ENCODE data around the gene SLC35F3. TPM values are rescaled to one million over a fixed set of nuclear protein-coding genes. Genes with fewer than 3 reads are reported as not detected.

SLC35F3 gene
- total RNA-seq, 1 donor from 2014 or later: 0.57 TPM

DNA sequence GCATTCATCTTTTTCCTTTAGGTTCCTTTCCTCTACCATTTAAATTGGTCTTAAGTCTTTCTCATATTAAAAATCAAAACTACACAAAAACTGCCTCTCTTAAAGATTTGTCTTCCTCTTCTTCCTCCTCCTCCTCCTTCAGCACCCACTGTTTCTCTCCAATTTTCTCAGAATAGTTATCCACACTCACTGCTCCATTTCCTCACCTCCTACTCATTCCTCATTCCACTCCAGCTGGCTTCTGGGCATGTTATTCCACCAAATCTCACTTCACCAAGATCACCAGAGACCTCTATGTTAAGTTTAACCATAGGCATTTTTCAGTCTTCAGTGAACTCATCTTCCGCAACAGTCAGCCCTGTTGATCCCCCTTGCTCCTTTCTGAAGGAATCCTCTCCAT, 173.7 kb downstream of the SLC35F3 start:
- no peaks in the 10 kb centered on the region for H3K36me3 ChIP-seq (ENCODE audit: insufficient read depth, low read length)
- H2AFZ ChIP-seq (ENCODE audit: low read depth, low read length): no peak overlapping the region
- no peak overlapping the region for H3K27ac ChIP-seq (ENCODE audit: low read depth, low read length)
- H3K4me2 ChIP-seq (ENCODE audit: low read length): no peak overlapping the region
- no peaks in the 10 kb centered on the region for H3K4me1 ChIP-seq (ENCODE audit: insufficient read depth, low read length)
- Mint-ChIP-seq H3K4me3 (ENCODE audit: unreplicated experiment) (no peak overlapping the region), H3K27ac (ENCODE audit: unreplicated experiment) (no peak overlapping the region), H3K36me3 (ENCODE audit: low read depth, unreplicated experiment) (no peaks in the 10 kb centered on the region), H3K4me1 (ENCODE audit: low read depth, unreplicated experiment) (no peaks in the 10 kb centered on the region), H3K9me3 (ENCODE audit: unreplicated experiment) (no peaks in the 10 kb centered on the region), H3K27me3 (ENCODE audit: low read depth, unreplicated experiment) (no peaks in the 10 kb centered on the region)
- no peak overlapping the region for H3K4me3 ChIP-seq (ENCODE audit: insufficient read depth, low read depth, low read length)
- H3K27me3 ChIP-seq (ENCODE audit: insufficient read depth, low read length): no peaks in the 10 kb centered on the region
- DNase-seq (ENCODE audit: low read depth) (no peak), FAIRE-seq (no peak)
- TF ChIP-seq, protein P1, sequence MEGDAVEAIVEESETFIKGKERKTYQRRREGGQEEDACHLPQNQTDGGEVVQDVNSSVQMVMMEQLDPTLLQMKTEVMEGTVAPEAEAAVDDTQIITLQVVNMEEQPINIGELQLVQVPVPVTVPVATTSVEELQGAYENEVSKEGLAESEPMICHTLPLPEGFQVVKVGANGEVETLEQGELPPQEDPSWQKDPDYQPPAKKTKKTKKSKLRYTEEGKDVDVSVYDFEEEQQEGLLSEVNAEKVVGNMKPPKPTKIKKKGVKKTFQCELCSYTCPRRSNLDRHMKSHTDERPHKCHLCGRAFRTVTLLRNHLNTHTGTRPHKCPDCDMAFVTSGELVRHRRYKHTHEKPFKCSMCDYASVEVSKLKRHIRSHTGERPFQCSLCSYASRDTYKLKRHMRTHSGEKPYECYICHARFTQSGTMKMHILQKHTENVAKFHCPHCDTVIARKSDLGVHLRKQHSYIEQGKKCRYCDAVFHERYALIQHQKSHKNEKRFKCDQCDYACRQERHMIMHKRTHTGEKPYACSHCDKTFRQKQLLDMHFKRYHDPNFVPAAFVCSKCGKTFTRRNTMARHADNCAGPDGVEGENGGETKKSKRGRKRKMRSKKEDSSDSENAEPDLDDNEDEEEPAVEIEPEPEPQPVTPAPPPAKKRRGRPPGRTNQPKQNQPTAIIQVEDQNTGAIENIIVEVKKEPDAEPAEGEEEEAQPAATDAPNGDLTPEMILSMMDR (IDR thresholded peaks at IDR 0.05; ENCODE audit: insufficient read depth, low read depth, low read length): no peak
- no peak for TF ChIP-seq EZH2 (IDR thresholded peaks at IDR 0.05; ENCODE audit: insufficient read depth, low read length)
- no peaks in the 10 kb centered on the region for H4K20me1 ChIP-seq (ENCODE audit: insufficient read depth, low read length)
- no peak overlapping the region for H3K9ac ChIP-seq (ENCODE audit: low read length)
- no peaks in the 10 kb centered on the region for H3K9me3 ChIP-seq (ENCODE audit: insufficient read depth, low read depth, low read length)
- no peaks in the 10 kb centered on the region for H3K79me2 ChIP-seq (ENCODE audit: insufficient read depth, low read length)

DNA sequence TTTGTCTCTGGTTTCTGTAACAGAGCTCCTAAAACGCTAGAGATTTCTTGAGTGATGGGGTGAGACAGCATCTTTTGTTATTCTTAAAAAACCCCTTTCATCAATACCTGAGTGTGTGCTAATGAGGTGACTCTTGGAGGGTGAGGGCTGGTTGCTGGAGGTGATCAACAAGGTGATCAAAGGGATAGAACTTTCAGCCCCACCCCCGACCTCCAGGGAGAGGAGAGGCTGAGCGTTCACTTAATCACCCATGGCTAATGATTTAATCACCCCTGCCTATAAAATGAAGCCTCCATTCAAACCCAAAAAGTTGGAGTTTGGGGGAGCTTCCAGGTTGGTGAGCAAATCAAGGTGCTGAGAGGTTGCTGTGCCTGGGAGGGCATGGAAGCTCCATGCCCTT, 175.4 kb downstream of the SLC35F3 start:
- no peaks in the 10 kb centered on the region for H3K9me3 ChIP-seq (ENCODE audit: insufficient read depth, low read depth, low read length)
- H3K9ac ChIP-seq (ENCODE audit: low read length): no peak overlapping the region
- no peak overlapping the region for H3K27ac ChIP-seq (ENCODE audit: low read depth, low read length)
- TF ChIP-seq EZH2 (IDR thresholded peaks at IDR 0.05; ENCODE audit: insufficient read depth, low read length): no peak
- TF ChIP-seq, protein P1 (IDR thresholded peaks at IDR 0.05; ENCODE audit: insufficient read depth, low read depth, low read length): no peak
- Mint-ChIP-seq H3K27me3 (ENCODE audit: low read depth, unreplicated experiment) (no peaks in the 10 kb centered on the region), H3K27ac (ENCODE audit: unreplicated experiment) (no peak overlapping the region), H3K4me1 (ENCODE audit: low read depth, unreplicated experiment) (no peaks in the 10 kb centered on the region), H3K36me3 (ENCODE audit: low read depth, unreplicated experiment) (no peaks in the 10 kb centered on the region), H3K4me3 (ENCODE audit: unreplicated experiment) (no peak overlapping the region), H3K9me3 (ENCODE audit: unreplicated experiment) (no peaks in the 10 kb centered on the region)
- DNase-seq (ENCODE audit: low read depth) (no peak), FAIRE-seq (no peak)
- H3K36me3 ChIP-seq (ENCODE audit: insufficient read depth, low read length): no peaks in the 10 kb centered on the region
- H4K20me1 ChIP-seq (ENCODE audit: insufficient read depth, low read length): no peaks in the 10 kb centered on the region
- H3K4me2 ChIP-seq (ENCODE audit: low read length): no peak overlapping the region
- no peaks in the 10 kb centered on the region for H3K79me2 ChIP-seq (ENCODE audit: insufficient read depth, low read length)
- H2AFZ ChIP-seq (ENCODE audit: low read depth, low read length): no peak overlapping the region
- no peak overlapping the region for H3K4me3 ChIP-seq (ENCODE audit: insufficient read depth, low read depth, low read length)
- no peaks in the 10 kb centered on the region for H3K4me1 ChIP-seq (ENCODE audit: insufficient read depth, low read length)
- no peaks in the 10 kb centered on the region for H3K27me3 ChIP-seq (ENCODE audit: insufficient read depth, low read length)

DNA sequence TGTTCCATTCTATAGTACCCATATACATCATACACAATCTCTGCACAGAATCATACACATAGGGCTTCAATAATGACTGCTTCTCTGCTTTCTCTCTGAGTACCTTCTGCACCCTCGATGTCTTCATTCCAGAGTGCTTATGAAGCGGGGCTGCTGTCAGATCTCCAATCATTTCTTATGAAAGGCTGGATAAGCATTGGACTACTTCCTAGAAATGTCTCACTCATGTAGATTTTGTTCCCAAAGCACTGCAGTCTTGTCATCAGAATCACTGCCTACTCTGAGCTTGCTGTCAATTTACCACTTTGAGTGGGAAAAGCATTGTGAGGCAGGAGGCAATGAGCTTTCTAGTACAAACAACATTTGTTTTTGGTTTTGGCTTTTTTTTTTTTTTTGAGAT, 179.0 kb downstream of the SLC35F3 start:
- no peaks in the 10 kb centered on the region for H3K9me3 Mint-ChIP-seq (ENCODE audit: unreplicated experiment)
- Histone ChIP-seq H3K79me2 (ENCODE audit: insufficient read depth, low read length) (no peaks in the 10 kb centered on the region), H3K4me3 (ENCODE audit: insufficient read depth, low read depth, low read length) (no peak overlapping the region), H3K9me3 (ENCODE audit: insufficient read depth, low read depth, low read length) (no peaks in the 10 kb centered on the region), H3K4me1 (ENCODE audit: insufficient read depth, low read length) (no peaks in the 10 kb centered on the region), H3K27ac (ENCODE audit: low read depth, low read length) (no peak overlapping the region), H3K9ac (ENCODE audit: low read length) (no peak overlapping the region), H2AFZ (ENCODE audit: low read depth, low read length) (no peak overlapping the region), H3K27me3 (ENCODE audit: insufficient read depth, low read length) (no peaks in the 10 kb centered on the region), H3K4me2 (ENCODE audit: low read length) (no peak overlapping the region), H3K36me3 (ENCODE audit: insufficient read depth, low read length) (no peaks in the 10 kb centered on the region), H4K20me1 (ENCODE audit: insufficient read depth, low read length) (no peaks in the 10 kb centered on the region)
- H3K4me3 Mint-ChIP-seq (ENCODE audit: unreplicated experiment): no peak overlapping the region
- no peaks in the 10 kb centered on the region for H3K4me1 Mint-ChIP-seq (ENCODE audit: low read depth, unreplicated experiment)
- H3K27ac Mint-ChIP-seq (ENCODE audit: unreplicated experiment): no peak overlapping the region
- no peak for TF ChIP-seq EZH2 (IDR thresholded peaks at IDR 0.05; ENCODE audit: insufficient read depth, low read length)
- TF ChIP-seq, protein P1 (IDR thresholded peaks at IDR 0.05; ENCODE audit: insufficient read depth, low read depth, low read length): no peak
- peak; percentile 66 for DNase-seq (ENCODE audit: low read depth)
- H3K36me3 Mint-ChIP-seq (ENCODE audit: low read depth, unreplicated experiment): no peaks in the 10 kb centered on the region
- FAIRE-seq: no peak
- peaks cover 4% of the 10 kb centered on the region for H3K27me3 Mint-ChIP-seq (ENCODE audit: low read depth, unreplicated experiment)

All from astrocyte (in vitro differentiated cells and primary cell).